SU-DHL-6 (cell line): ENCODE results near the gene ZNF473.
"Not testable (repeated sequence)": the region's sequence is repeated elsewhere in the genome, so short reads cannot be mapped to it uniquely, and the experiment has no call there.

Experiments used
- CTCF ChIP-seq: fragments of 200-600 bp; sonication (generic); IDR thresholded peaks from one replicate; pipeline ENCODE4 v1.5.1; 2017; ENCODE audit warnings: antibody characterized with exemption, mild to moderate bottlenecking, low read length, moderate library complexity; ENCODE audit not compliant: insufficient read depth, poor library complexity, severe bottlenecking
- EZH2phosphoT487 ChIP-seq: fragments of 200-600 bp; sonication (generic), shearing (Covaris generic); conservative IDR thresholded peaks from 2 replicates; pipeline ENCODE4 v1.6.1; 2018; ENCODE audit warnings: mild to moderate bottlenecking, antibody characterized with exemption, low read length, moderate library complexity, mixed read lengths

- TF ChIP-seq CTCF, EZH2phosphoT487: not testable (repeated sequence)
Observed at GRCh38 chr19:50075644-50076372, 50.0 kb downstream of the ZNF473 start.
